Measurements from ENCODE around the gene GARIN5A. TPM values are rescaled to one million over a fixed set of nuclear protein-coding genes. Genes with fewer than 3 reads are reported as not detected.
A peak's percentile ranks its signal among the peaks of the same experiment; 100 is the strongest.

The GARIN5A gene
- under 1 TPM in 1 of 2 donors, not detected in 1; 0.76 TPM for total RNA-seq

DNA sequence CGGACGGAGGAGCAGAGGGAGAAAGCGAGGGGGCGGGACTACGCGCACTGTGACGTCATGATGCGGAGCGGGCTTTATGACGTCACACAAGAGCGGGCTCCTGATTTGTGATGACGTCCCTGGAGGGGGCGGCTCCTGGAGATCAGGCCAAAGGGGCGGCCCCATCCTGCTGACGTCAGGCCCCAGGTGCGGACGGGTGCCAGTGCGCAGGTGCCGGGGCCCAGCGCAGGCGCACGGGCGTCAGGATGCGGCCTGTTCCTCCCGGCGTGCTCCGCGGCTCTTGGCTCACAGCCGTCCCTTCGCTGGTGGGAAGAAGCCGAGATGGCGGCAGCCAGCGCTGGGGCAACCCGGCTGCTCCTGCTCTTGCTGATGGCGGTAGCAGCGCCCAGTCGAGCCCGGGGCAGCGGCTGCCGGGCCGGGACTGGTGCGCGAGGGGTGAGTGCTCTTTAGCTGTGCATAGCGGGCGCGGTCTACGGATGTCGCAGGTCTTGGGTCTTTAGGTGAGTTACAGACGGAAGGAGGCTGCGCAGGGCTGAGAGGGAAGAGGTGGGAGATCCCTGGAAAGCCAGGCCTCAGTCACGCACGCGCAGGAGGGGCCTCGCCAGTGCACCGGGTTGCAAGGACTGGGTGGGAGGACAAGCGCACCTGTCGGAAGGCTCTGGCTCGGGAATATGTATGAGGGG, at the start of gene GARIN5A, which contains the start of gene EMC10:
GARIN5A (minus strand) TSS at position 625 of the 683 bp plus-strand sequence; CDS start at position 165, 460 bp downstream.
EMC10 (plus strand) TSS at position 284 of the 683 bp plus-strand sequence; CDS start at position 322, 38 bp downstream.
- DNase-seq (peak; percentile 97), ATAC-seq (replicated peaks in 1 of 2) (peak; percentile 97)
- Mint-ChIP-seq H3K27me3 (ENCODE audit: low read depth) (no peaks in the 10 kb centered on the region), H3K36me3 (ENCODE audit: insufficient read depth in 2 of 2) (peaks cover 3 to 7% of the 10 kb centered on the region in 2 donors), H3K4me3 (peak within 1 kb of the TSS; percentile 95 to 99), H3K27ac (peak within 1 kb of the TSS; percentile 64), H3K4me1 (ENCODE audit: low read depth) (peaks cover 26% of the 10 kb centered on the region), H3K9me3 (no peaks in the 10 kb centered on the region)

DNA sequence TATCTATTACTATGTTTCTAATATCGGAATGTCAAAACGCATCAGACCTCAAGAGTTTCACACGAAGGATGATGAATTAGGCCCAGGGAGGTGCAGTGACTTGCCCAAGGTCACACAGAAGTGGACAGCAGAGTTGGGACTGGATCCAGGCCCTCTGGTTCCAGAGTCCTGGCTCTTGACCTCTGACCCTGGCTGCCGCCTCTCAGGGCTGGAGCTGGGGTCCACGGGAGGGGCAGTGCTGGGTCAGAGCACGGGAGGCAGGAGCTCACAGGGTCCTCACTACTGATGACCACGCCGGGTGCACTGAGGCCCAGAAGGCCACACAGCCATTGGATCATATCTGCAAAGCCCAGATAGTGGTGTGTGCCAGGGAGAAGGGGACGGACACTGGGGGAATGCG, 46.2 kb upstream of the GARIN5A start:
- no peaks in the 10 kb centered on the region for H3K4me1 Mint-ChIP-seq (ENCODE audit: low read depth)
- ATAC-seq (replicated peaks in 1 of 2) (no peak), DNase-seq (no peak)
- no peaks in the 10 kb centered on the region for H3K36me3 Mint-ChIP-seq (ENCODE audit: insufficient read depth in 2 of 2)
- H3K4me3 Mint-ChIP-seq: no peak overlapping the region
- no peaks in the 10 kb centered on the region for H3K9me3 Mint-ChIP-seq
- no peak overlapping the region for H3K27ac Mint-ChIP-seq
- peaks cover under 1% of the 10 kb centered on the region for H3K27me3 Mint-ChIP-seq (ENCODE audit: low read depth)

DNA sequence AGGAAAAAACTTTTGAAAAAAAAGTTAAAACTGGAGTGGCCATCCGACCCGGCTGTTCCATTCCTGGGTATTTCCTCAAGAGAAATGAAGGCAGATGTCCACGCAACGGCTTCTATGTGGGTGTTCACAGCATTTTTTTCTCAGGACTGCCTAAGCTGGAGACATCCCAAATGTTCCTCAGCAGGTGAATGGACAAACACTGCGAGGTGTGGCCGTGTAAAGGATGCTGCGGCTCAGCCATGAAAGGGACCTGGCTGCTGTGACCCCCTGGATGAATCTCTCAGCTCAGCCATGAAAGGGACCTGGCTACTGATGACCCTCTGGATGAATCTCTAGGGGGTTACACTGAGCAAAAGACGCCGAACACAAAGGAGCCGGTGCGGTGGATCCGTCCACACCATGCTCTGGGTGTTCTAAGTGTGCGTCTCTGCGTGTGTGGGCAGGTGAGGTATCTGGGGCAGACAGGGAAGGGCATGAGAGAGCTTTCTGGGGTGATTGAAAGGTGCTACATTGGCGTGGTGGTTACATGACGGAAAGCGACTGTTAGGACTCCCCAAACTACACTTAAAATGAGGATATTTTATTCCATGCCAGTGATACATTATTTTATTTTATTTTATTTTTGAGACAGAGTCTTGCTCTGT, 44.3 kb upstream of the GARIN5A start:
- Mint-ChIP-seq H3K27me3 (ENCODE audit: low read depth) (peaks cover 5% of the 10 kb centered on the region), H3K36me3 (ENCODE audit: insufficient read depth in 2 of 2) (no peaks in the 10 kb centered on the region), H3K4me3 (no peak overlapping the region), H3K27ac (no peak overlapping the region), H3K9me3 (no peaks in the 10 kb centered on the region), H3K4me1 (ENCODE audit: low read depth) (no peaks in the 10 kb centered on the region)
- ATAC-seq (replicated peaks in 1 of 2): no peak
- no peak for DNase-seq

DNA sequence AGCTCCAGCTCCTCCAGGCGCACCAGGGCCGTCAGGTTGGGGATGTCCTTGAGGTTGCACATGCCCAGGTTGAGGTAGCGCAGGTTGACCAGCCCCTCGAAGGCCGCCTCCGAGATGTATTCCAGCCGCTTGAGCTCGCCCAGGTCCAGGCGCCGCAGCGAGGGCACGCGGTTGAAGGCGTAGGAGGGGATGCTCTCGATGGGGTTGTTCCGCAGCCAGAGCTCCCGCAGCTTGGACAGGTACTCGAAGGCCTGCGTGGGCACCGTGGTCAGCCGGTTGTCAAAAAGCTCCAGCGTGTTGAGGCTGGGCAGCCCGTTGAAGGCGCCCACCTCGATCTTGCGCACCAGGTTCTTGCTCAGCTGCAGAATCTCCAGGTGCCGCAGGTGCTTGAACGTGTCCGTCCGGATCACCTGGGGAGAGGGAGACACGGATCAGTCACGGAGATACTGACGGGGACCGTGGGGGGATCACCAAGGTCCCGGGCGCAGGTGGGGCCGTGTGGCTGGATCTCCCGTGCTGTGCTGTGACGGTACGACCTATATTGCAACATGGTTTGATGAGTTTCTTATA, 42.4 kb upstream of the GARIN5A start:
- DNase-seq (no peak), ATAC-seq (replicated peaks in 1 of 2) (no peak)
- H3K36me3 Mint-ChIP-seq (ENCODE audit: insufficient read depth in 2 of 2): no peaks in the 10 kb centered on the region
- H3K9me3 Mint-ChIP-seq: no peaks in the 10 kb centered on the region
- H3K4me3 Mint-ChIP-seq: no peak overlapping the region
- H3K4me1 Mint-ChIP-seq (ENCODE audit: low read depth): no peaks in the 10 kb centered on the region
- H3K27ac Mint-ChIP-seq: no peak overlapping the region
- H3K27me3 Mint-ChIP-seq (ENCODE audit: low read depth): peaks cover 18% of the 10 kb centered on the region

DNA sequence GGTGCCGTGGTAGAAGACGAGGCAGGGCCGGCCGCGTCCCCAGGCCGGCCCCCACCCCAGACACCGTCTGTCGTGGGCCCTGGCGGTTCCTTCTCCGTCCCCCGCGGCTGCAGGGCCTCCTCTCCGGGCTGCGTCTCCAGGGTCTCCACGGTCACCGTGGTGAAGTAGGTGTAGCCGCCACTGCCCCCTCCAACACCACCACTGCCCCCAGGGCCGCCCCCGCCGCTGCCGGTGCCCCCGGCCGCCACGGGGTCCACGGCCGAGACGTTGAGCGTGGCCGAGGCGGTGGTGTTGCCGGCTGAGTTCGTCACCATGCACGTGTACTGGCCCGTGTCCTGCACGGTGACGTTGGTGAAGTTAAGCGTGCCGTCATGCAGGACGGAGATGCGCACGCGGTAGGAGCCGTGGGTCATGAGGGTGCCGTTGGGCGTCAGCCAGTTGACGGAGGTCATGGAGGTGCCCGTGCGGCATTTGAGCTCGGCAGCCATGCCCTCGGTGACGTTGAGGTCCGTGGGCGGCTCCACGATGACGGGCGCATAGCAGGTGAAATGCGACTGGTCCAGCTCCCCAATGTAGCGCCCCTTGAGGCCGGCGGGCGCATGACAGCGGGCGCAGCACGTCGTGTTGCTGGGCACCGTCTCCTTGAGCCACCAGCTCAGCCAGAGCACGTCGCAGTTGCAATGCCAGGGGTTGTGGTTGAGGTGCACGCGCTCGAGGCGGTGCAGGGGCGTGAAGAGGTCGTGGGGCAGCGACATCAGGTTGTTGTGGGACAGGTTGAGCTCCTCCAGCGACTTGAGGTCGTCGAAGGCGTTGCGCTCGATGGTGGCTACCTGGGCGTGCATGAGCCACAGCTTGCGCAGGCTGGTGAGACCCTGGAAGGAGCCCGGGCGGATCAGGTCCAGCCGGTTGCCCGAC, 41.7 kb upstream of the GARIN5A start:
- ATAC-seq (replicated peaks in 1 of 2) (no peak), DNase-seq (no peak)
- no peak overlapping the region for H3K4me3 Mint-ChIP-seq
- no peaks in the 10 kb centered on the region for H3K36me3 Mint-ChIP-seq (ENCODE audit: insufficient read depth in 2 of 2)
- no peak overlapping the region for H3K27ac Mint-ChIP-seq
- H3K27me3 Mint-ChIP-seq (ENCODE audit: low read depth): peaks cover 18% of the 10 kb centered on the region
- H3K9me3 Mint-ChIP-seq: no peaks in the 10 kb centered on the region
- no peaks in the 10 kb centered on the region for H3K4me1 Mint-ChIP-seq (ENCODE audit: low read depth)

DNA sequence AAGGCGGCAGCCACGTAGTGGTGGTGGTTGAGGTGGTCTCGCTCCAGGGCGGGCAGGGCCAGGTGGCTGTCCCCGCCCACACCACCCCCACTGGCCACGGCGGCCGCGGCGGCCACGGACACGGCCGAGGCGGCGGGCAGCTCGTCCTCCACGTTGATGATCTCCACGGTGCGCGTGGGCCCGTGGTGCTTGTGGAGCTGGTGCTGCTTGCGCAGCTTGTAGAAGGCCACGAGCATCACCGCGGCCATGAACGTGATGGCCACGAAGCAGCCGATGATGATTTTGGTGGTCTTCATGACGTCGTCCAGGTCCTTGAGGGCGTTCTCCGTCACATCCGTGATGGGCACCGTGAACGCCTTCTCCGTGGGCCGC, 41.0 kb upstream of the GARIN5A start:
- H3K4me1 Mint-ChIP-seq (ENCODE audit: low read depth): no peaks in the 10 kb centered on the region
- no peaks in the 10 kb centered on the region for H3K36me3 Mint-ChIP-seq (ENCODE audit: insufficient read depth in 2 of 2)
- H3K4me3 Mint-ChIP-seq: no peak overlapping the region
- ATAC-seq (replicated peaks in 1 of 2) (no peak), DNase-seq (no peak)
- H3K27ac Mint-ChIP-seq: no peak overlapping the region
- H3K9me3 Mint-ChIP-seq: no peaks in the 10 kb centered on the region
- H3K27me3 Mint-ChIP-seq (ENCODE audit: low read depth): peaks cover 18% of the 10 kb centered on the region

DNA sequence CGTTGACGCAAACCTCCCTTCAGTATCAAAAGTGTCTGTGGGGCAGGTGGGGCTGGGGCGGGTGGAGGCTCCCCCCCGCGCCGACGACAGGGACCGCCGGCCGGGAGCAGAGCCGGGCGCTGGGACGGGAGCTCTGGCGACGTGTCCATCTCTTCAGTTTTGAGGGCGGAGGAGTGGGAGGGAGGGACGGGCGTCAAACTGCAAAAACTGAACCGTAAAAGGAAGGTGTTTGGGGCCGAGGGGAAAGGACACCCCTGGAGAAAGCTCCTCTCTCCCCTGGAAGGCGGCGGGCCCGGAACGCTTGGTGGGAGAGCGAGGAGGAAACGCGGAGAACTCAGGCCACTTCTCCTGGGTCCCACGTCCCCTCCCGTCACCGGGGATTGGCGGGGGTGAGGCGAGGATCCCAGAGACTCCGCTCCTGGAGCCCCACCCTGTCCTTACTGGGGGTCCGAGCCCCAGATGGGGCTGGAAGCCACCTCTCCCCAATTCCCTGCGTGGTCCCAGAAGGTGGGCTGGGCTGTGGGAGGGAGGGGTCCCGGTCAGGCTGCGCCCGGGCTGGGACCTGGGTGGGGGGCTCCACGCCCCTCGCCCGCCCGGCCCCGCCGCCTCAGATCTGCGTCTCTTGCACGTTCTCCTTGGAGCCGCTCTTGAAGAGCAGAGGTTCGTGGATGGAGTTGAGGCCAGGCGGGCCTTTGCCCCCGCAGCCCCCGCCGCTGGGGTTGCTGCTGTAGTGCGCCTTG, 40.5 kb upstream of the GARIN5A start:
- Mint-ChIP-seq H3K9me3 (no peaks in the 10 kb centered on the region), H3K4me1 (ENCODE audit: low read depth) (no peaks in the 10 kb centered on the region), H3K4me3 (no peak overlapping the region), H3K27ac (no peak overlapping the region), H3K36me3 (ENCODE audit: insufficient read depth in 2 of 2) (no peaks in the 10 kb centered on the region), H3K27me3 (ENCODE audit: low read depth) (peaks cover 18% of the 10 kb centered on the region)
- DNase-seq (no peak), ATAC-seq (replicated peaks in 1 of 2) (no peak)

DNA sequence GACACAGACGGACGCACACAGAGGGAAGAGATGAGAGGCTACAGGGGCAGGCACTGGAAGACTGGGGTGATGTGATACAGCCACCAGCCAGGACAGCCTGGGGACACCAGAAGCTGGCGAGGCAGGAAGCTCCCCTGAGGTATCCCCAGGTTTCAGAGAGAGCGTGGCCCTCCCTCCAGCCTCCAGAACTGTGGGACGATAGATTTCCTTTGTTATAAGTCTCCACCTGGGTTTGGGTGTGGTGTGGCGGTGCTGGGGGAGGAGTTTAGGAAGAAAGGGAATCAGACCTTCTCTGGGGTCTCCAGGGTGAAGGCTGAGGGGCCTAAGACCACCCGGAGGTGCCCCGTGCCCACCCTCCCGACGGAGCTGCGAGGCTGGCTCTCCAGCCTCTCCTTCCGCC, 39.8 kb upstream of the GARIN5A start:
- H3K27me3 Mint-ChIP-seq (ENCODE audit: low read depth): peaks cover 18% of the 10 kb centered on the region
- ATAC-seq (replicated peaks in 1 of 2) (no peak), DNase-seq (no peak)
- no peaks in the 10 kb centered on the region for H3K9me3 Mint-ChIP-seq
- H3K4me3 Mint-ChIP-seq: no peak overlapping the region
- H3K4me1 Mint-ChIP-seq (ENCODE audit: low read depth): peaks cover 4% of the 10 kb centered on the region
- H3K36me3 Mint-ChIP-seq (ENCODE audit: insufficient read depth in 2 of 2): no peaks in the 10 kb centered on the region
- H3K27ac Mint-ChIP-seq: no peak overlapping the region

DNA sequence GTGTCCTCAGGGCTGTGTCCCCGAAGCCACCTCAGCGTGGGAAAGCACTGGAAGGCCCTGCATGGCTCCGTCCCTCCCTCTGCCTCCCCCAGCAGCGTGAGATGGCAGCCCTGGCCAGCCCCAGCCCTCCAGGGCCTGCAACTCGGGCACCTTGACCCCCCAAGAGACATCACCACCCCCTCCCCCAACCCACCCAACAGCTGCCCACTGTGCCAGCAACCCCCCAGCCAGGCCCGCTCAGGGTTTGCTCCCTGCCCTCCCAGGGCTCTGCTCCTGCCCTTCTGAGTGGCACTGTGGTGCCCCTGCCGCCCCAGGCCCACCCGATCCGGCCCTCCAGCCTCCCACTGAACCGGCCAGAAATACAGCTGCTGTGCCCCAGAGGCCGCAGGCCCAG, 38.5 kb upstream of the GARIN5A start:
- no peak for ATAC-seq (replicated peaks in 1 of 2)
- H3K4me1 Mint-ChIP-seq (ENCODE audit: low read depth): peaks cover 14% of the 10 kb centered on the region
- no peak for DNase-seq

DNA sequence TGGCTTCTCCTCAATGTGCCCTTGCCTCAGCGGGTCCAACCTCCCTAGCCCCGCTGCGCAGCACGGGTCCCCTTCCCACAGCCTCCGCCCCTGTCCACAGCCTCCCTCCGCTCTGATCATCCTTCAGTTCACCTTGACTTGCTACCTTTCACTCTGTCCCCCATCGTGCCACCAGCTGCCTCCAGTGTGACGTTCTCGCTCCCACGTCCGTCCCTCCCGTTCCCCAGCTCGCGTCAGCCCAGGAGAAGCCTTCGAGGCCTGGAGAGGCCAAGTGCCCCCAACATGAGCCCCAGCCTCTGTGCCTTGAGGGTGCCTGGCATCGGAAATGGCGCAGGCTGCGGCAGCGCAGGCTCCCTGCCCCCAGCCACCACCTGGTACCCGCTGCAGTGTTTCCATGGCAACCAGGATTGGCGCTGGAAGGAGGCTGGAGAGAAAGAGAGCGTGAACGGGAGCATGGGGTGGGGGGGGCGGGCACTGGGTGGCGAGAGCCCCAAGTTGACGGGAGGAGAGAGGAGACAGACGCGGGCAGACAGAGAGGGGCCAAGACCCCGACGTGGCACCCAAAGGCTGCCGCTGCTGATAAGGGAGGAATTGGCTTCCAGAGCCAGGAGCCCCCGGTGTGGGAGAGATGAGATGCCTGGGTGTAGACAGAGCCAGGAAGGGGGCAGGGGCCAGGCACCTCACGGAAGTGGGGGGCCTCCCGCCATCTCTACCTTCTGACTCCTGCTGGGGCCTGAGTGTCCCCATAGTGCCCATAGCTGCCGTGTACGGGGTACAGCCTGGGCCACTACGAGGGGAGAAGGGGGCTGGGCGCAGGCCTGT, 37.9 kb upstream of the GARIN5A start:
- ATAC-seq (replicated peaks in 1 of 2): no peak
- Mint-ChIP-seq H3K4me3 (no peak overlapping the region), H3K4me1 (ENCODE audit: low read depth) (peaks cover 16% of the 10 kb centered on the region), H3K9me3 (no peaks in the 10 kb centered on the region), H3K27me3 (ENCODE audit: low read depth) (peaks cover 18% of the 10 kb centered on the region), H3K27ac (no peak overlapping the region), H3K36me3 (ENCODE audit: insufficient read depth in 2 of 2) (no peaks in the 10 kb centered on the region)
- DNase-seq: no peak

More for the DNA sequence above, 38.5 kb upstream of the GARIN5A start:
- Mint-ChIP-seq H3K4me3 (no peak overlapping the region), H3K36me3 (ENCODE audit: insufficient read depth in 2 of 2) (no peaks in the 10 kb centered on the region), H3K27me3 (ENCODE audit: low read depth) (peaks cover 18% of the 10 kb centered on the region), H3K9me3 (no peaks in the 10 kb centered on the region), H3K27ac (no peak overlapping the region)

DNA sequence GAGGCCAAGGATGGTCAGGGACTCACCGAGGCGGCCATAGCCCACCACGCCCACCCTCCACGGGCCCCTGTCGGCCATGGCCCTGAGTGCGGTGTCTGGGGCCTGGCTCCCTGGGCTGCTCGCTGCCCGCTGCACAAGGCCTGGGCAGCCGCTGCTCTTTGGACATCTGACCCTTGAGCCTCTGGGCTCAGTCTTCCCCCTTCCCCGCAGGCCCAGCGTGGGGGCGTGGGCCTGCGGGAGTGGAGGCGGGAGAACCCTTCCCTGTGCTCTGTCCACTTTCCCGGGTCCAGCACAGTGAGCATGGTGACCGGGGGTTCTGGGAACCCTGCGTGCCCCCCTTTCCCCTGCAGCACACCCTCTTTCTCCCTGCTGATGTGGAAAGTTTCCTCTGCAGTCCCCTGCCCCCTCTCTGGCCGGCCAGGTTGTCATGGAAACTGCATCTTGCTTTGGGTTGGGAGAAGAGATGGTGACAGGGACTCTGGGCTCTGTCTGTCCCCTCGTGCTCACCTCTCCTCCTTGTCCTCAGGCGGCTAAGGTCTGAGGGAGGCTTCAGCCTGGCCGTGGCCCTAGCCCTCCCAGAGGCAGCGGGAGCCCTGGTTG, 37.2 kb upstream of the GARIN5A start, which contains the start of gene ASPDH:
ASPDH (minus strand) TSS at position 168 of the 600 bp plus-strand sequence; CDS start at position 78, 90 bp downstream.
- H3K4me1 Mint-ChIP-seq (ENCODE audit: low read depth): peaks cover 16% of the 10 kb centered on the region
- DNase-seq: no peak
- no peaks in the 10 kb centered on the region for H3K9me3 Mint-ChIP-seq
- H3K27ac Mint-ChIP-seq: peak within 1 kb of the TSS; percentile 52
- H3K27me3 Mint-ChIP-seq (ENCODE audit: low read depth): peaks cover 18% of the 10 kb centered on the region
- no peak within 1 kb of the TSS for H3K4me3 Mint-ChIP-seq
- no peaks in the 10 kb centered on the region for H3K36me3 Mint-ChIP-seq (ENCODE audit: insufficient read depth in 2 of 2)
- no peak for ATAC-seq (replicated peaks in 1 of 2)
